NCI-H2107 treated with DMSO at 0.1 percent for 48 hours (cell line): Measurements from ENCODE around the gene PLEKHH3.
"Not testable (repeated sequence)": the region's sequence is repeated elsewhere in the genome, so short reads cannot be mapped to it uniquely, and the experiment has no call there.

Source experiments
- DNase-seq: peaks from one replicate; lab custom pipeline; 2025; ENCODE audit not compliant: unreplicated experiment; lab: John Stamatoyannopoulos, UW

The PLEKHH3 gene

DNA sequence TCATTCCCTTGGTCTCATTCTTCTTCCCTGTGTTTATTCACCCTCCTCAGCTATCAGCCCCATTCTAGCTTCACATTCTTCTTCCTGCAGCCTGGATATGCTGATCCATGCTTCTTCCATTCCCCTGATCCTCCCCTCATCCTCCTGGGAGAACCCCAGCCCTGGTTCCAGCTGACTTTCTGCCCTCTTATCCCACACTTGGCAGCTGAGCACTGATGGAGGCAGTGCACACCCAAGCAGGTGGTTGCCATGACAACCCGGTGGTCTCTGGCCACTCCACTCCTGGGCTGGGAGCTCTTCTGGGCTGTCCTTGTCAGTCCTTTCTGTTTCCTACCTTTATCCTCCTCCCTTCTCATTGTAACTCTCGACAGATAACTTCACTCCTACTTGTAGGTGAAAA lies 34.5 kb downstream of the PLEKHH3 start:
- no peak for DNase-seq

- DNase-seq = no peak
Observed at GRCh38 chr17:42640121-42640520, 36.7 kb downstream of the PLEKHH3 start.

DNA sequence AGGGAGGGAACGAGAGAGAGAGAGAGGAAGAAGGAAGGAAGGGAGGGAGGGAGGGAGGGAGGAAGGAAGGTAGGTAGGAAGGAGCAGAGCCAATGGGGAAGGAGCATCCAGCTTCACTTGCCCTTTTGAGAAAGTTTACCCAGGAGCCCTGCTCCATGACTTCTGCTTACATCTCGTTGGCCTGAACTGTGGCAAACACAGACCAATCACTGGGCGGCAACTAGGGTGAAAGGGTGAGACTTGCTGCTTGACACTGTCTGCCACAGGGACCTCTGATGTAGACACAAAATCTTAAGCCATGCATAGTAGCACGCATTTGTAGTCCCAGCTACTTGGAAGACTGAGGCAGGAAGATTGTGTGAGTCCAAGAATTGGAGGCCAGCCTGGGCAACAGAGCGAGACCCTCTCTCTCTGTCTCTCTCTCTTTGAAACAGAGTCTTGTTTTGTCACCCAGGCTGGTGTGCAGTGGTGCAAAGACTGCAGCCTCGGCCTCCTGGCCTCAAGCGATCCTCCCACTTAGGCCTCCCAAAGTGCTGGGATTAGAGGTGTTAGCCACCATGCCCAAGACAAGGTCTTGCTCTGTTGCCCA lies 37.2 kb downstream of the PLEKHH3 start:
- no peak for DNase-seq

DNA sequence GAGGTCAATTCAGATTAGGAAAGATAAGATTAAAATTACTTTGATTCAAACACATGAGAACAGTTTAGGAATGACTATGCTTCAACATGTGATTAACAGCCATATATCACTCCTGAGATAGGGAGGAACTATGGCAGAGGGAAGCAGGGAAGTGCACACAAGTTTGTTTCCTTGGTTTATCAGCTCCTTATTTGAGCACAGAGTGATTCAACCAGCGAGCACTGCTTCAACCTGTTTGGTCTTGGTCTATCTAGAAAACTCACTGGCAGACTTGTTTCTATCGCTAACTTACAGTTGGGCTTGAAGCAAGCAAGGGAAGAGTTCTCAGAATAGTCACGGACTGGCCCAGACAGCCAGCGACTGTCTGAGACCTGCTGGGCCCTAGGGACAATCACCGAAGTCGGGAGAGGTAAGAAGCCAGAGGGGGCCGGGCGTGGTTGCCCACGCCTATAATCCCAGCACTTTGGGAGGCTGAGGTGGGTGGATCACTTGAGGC lies 43.8 kb downstream of the PLEKHH3 start:
- DNase-seq = no peak

DNA sequence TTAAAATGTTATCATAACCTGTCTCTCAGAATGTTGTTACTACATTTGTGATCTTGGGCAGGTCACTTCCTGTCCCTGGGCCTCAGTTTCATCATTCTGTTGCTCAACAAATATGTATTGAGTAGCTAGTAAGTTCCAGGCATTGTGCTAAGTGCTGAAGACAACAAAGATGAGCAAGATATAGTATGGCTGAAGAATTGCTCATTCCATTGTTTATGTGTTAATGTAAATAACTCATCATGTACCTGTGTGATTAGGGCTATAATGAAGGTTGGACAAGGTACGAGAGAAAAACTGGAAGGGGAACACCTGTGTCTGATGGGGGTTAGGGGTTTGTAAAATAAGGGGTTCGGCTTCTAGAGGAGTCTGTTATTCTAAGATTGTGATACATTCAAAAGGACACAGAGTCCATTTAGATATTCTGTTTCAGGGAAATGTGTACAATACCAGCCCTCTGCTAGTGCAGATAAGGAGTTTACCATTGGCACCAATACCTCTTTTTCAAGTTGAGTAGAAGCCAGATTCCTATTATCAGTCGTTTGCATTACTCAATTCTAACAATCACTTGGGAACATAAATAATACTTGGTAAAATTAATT lies 47.3 kb downstream of the PLEKHH3 start:
- DNase-seq = no peak

- not testable (repeated sequence) for DNase-seq
Observed at GRCh38 chr17:42627032-42627764, 49.6 kb downstream of the PLEKHH3 start.

DNA sequence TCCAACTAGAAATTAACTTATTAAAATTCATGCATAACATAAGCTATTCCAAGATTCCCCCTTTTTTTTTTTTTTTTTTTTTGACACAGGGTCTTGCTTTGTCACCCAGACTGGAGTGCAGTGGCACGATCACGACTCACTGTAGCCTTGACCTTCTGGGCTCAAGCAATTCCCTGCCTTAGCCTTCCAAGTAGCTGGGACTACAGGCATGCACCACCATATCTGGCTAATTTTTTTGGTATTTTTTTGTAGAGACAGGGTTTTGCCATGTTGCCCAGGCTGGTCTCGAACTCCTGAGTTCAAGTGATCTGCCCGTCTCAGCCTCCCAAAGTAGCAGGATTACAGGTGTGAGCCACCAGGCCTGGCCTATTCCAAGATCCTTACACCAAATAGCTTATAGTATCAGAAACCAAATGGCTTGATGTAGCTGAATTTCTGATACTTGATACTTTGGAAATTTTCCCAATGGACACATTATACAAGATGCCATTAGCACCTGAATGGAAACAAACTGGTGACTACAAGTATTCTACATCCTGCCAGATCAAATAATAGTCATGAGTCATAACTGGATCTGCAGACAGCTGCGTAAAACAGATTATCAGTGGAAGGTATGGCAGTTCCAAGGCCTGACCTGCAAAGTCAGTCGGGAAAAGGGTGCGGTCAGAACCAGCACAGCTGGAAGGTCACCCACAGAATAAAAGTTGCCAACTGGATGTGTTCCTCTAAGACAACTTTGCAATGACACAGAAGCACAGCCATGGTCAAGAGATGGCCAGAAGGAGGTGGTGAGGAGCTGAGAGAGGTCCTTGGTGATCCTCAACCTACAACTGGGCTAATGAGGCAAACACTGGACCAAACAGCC lies 52.8 kb downstream of the PLEKHH3 start:
- DNase-seq = peak; percentile 83

GRCh38 chr17:42623271-42623670 lies 53.5 kb downstream of the PLEKHH3 start:
- no peak for DNase-seq

- not testable (repeated sequence) for DNase-seq
Observed at GRCh38 chr17:42621987-42622386, 54.8 kb downstream of the PLEKHH3 start.

DNA sequence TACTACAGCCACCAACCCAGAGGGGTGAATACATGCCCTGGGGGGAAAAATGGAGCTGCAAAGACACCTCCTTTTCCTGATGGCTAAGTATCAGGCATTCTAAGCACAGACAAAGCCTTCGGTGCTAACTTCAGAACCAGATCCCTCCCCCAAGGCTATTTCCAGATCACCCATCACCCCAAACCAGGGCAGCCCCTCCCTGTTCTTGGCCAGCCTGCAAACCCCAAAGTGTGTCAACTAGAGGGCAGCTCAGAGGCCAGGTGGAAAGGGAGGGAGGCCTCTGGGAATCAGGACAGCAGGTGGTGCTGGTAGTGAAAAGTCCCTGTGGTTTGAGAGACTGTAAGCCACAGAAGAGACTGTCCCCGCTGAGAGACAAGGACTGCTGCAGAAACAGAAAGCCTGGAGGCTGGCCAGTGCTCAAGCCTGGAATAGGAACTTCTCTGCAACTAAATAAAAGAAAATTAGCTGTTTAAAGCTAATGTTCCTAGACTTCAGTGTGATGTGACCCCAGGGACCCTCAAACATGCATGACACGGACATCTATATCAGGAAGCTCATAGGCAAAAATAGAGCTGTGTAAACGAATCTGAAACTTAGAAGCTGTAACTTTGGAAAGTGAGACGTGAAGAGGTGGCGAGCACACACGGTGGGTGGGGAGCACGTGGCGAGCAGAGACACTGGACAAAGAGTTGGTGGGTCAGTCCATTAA lies 58.2 kb downstream of the PLEKHH3 start:
- DNase-seq = peak; percentile 90

DNA sequence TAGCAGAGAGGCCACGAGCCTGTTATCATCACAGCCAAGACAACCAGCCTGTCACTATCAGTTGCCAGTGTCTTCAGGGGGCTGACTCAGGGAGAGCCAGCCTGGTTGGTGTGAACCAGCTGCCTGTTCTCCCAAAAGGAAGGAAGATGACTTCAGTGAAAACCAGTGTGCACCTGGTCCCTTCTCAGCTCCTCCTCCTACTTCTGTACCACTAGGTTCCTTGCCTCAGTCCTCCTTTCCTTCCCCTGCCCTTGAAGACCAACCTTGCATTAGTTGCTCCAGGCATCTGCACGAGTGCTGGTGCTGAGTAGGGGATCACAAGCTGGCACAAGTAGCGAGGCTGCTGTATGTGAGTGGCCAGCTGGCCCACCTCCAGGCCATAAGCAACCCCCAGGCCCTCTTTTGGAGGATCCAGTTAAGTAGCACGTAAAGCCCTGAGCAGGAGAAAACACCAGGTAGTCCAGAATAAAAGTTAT lies 58.8 kb downstream of the PLEKHH3 start:
- DNase-seq = peak; percentile 42
